ENCODE results near the gene CNR1.

Gene CNR1

DNA sequence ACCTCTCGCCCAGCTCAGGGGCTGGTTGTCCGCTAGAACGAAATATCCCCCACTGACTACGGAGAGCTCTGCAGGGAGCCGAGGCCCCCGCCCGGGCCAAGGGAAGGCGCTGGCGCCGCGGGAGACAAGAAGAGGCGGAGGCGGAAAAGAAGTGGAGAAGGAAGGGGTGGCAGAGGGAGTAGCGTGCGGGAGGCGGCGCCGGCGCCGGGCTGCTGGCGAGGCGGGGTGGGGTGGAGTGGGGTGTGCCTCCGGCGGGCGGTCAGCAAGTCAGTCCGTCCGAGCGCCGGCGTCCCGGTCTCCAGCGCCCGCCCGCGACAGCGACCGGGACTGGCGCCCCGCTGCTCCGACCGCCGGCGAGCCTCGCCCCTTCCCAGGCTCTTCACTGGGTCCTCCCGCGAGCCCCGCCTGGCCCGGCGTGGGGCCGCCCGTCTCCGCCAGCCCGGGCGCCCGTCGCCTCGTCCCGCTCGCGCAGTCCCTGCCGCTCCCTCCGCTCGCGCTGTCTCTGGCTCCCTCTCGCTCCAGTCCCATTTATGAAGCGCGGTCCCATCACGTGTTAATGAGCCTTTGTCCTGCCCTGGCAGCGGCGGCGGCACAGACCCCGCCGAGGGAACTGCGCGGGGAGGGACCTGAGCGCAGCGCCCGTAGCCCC, at the start of gene CNR1:
CNR1 (minus strand) TSS at position 504 of the 649 bp plus-strand sequence. CDS start 21,073 bp downstream, outside the sequence.
- H3K4me1 ChIP-seq (ENCODE audit: insufficient read depth, low read length, severe bottlenecking) = peaks cover 58% of the 10 kb centered on the region
- H3K4me3 ChIP-seq (ENCODE audit: low read depth, low read length, poor library complexity, severe bottlenecking) = peak within 1 kb of the TSS; percentile 83
- H3K27me3 ChIP-seq (ENCODE audit: insufficient read depth, low read length) = no peaks in the 10 kb centered on the region
- H3K9me3 ChIP-seq (ENCODE audit: low read length) = no peaks in the 10 kb centered on the region
- H3F3A ChIP-seq (ENCODE audit: insufficient read depth, low read length) = no peaks in the 10 kb centered on the region
- peak within 1 kb of the TSS; percentile 90 for H3K9ac ChIP-seq (ENCODE audit: low read length)
- H3K27ac ChIP-seq (ENCODE audit: low read depth, low read length, poor library complexity, severe bottlenecking) = peak within 1 kb of the TSS; percentile 74
- no peaks in the 10 kb centered on the region for H4K20me1 ChIP-seq (ENCODE audit: insufficient read depth, low read length)
- H3K9me2 ChIP-seq (ENCODE audit: low read depth, low read length) = no peaks in the 10 kb centered on the region
- TF ChIP-seq, protein P1, sequence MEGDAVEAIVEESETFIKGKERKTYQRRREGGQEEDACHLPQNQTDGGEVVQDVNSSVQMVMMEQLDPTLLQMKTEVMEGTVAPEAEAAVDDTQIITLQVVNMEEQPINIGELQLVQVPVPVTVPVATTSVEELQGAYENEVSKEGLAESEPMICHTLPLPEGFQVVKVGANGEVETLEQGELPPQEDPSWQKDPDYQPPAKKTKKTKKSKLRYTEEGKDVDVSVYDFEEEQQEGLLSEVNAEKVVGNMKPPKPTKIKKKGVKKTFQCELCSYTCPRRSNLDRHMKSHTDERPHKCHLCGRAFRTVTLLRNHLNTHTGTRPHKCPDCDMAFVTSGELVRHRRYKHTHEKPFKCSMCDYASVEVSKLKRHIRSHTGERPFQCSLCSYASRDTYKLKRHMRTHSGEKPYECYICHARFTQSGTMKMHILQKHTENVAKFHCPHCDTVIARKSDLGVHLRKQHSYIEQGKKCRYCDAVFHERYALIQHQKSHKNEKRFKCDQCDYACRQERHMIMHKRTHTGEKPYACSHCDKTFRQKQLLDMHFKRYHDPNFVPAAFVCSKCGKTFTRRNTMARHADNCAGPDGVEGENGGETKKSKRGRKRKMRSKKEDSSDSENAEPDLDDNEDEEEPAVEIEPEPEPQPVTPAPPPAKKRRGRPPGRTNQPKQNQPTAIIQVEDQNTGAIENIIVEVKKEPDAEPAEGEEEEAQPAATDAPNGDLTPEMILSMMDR (IDR thresholded peaks at IDR 0.05; ENCODE audit: low read length) = peak; percentile 3; the same call in 1 of the 2 replicates
- TF ChIP-seq EZH2 (IDR thresholded peaks at IDR 0.05; ENCODE audit: borderline replicate concordance, low read length) = no peak
- no peaks in the 10 kb centered on the region; the same call in 1 of the 2 replicates for H3K36me3 ChIP-seq (ENCODE audit: insufficient read depth, low read length)
- H3K79me2 ChIP-seq (ENCODE audit: insufficient read depth, low read length) = peaks cover 47% of the 10 kb centered on the region
- H3K4me2 ChIP-seq (ENCODE audit: low read length) = peak within 1 kb of the TSS; percentile 83
- H2AFZ ChIP-seq (ENCODE audit: low read length) = no peak within 1 kb of the TSS

DNA sequence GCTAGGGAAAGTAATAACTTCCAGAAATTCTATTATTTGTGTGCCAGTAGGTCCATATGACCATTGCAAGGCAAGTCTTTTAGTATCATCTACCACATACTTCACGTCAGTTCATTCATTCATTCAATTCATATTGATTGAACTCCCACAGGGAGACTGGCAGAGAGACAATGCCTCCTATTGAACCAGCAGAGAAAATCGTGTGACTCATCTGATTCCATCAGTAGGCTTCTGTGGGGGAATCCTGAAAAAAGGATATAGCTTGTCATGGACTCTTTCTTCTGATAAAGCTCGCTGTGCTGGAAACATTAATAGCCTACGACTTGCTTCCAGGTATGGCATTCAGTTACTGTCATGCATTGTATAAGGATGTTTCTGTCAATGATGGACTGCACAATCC, 45.3 kb upstream of the CNR1 start:
- Histone ChIP-seq H3K27me3 (ENCODE audit: insufficient read depth, low read length) (no peaks in the 10 kb centered on the region), H3K9ac (ENCODE audit: low read length) (no peak overlapping the region), H3K9me3 (ENCODE audit: low read length) (no peaks in the 10 kb centered on the region), H3K36me3 (ENCODE audit: insufficient read depth, low read length) (no peaks in the 10 kb centered on the region), H3K4me1 (ENCODE audit: insufficient read depth, low read length, severe bottlenecking) (no peaks in the 10 kb centered on the region), H3F3A (ENCODE audit: insufficient read depth, low read length) (no peaks in the 10 kb centered on the region), H3K9me2 (ENCODE audit: low read depth, low read length) (no peaks in the 10 kb centered on the region), H4K20me1 (ENCODE audit: insufficient read depth, low read length) (no peaks in the 10 kb centered on the region), H3K27ac (ENCODE audit: low read depth, low read length, poor library complexity, severe bottlenecking) (no peak overlapping the region), H2AFZ (ENCODE audit: low read length) (no peak overlapping the region), H3K79me2 (ENCODE audit: insufficient read depth, low read length) (no peaks in the 10 kb centered on the region), H3K4me3 (ENCODE audit: low read depth, low read length, poor library complexity, severe bottlenecking) (no peak overlapping the region), H3K4me2 (ENCODE audit: low read length) (no peak overlapping the region)
- TF ChIP-seq, protein P1 (IDR thresholded peaks at IDR 0.05; ENCODE audit: low read length) = no peak
- no peak for TF ChIP-seq EZH2 (IDR thresholded peaks at IDR 0.05; ENCODE audit: borderline replicate concordance, low read length)

GRCh38 chr6:88209301-88209700, 43.2 kb upstream of the CNR1 start:
- H3K36me3 ChIP-seq (ENCODE audit: insufficient read depth, low read length) = no peaks in the 10 kb centered on the region
- no peaks in the 10 kb centered on the region for H3K9me3 ChIP-seq (ENCODE audit: low read length)
- H3K4me2 ChIP-seq (ENCODE audit: low read length) = no peak overlapping the region
- H3F3A ChIP-seq (ENCODE audit: insufficient read depth, low read length) = no peaks in the 10 kb centered on the region
- H3K27ac ChIP-seq (ENCODE audit: low read depth, low read length, poor library complexity, severe bottlenecking) = no peak overlapping the region
- TF ChIP-seq, protein P1 (IDR thresholded peaks at IDR 0.05; ENCODE audit: low read length) = no peak
- TF ChIP-seq EZH2 (IDR thresholded peaks at IDR 0.05; ENCODE audit: borderline replicate concordance, low read length) = no peak
- no peaks in the 10 kb centered on the region for H3K79me2 ChIP-seq (ENCODE audit: insufficient read depth, low read length)
- no peaks in the 10 kb centered on the region for H3K9me2 ChIP-seq (ENCODE audit: low read depth, low read length)
- no peak overlapping the region for H3K9ac ChIP-seq (ENCODE audit: low read length)
- no peaks in the 10 kb centered on the region for H3K4me1 ChIP-seq (ENCODE audit: insufficient read depth, low read length, severe bottlenecking)
- H3K4me3 ChIP-seq (ENCODE audit: low read depth, low read length, poor library complexity, severe bottlenecking) = no peak overlapping the region
- H4K20me1 ChIP-seq (ENCODE audit: insufficient read depth, low read length) = no peaks in the 10 kb centered on the region
- H2AFZ ChIP-seq (ENCODE audit: low read length) = no peak overlapping the region
- H3K27me3 ChIP-seq (ENCODE audit: insufficient read depth, low read length) = no peaks in the 10 kb centered on the region

Measured in OCI-LY1 (cell line).